Psoas muscle (tissue), 8 donors: Measurements from ENCODE around the gene IL4. TPM values are rescaled to one million over a fixed set of nuclear protein-coding genes. Genes with fewer than 3 reads are reported as not detected.

Experiments
- ATAC-seq, 4 donors: fragments of 200-7000 bp; cut with Tn5 transposase; one replicate each; pipeline ENCODE4 v1.9.1; 2020; ENCODE audit warnings: moderate library complexity in 3 of 4, mild to moderate bottlenecking in 2 of 4
- DNase-seq, 2 donors: peaks; one replicate each; pipeline ENCODE4 v3.0.0-alpha.2; 2020
- H3K27ac ChIP-seq: fragments of 200-600 bp; one replicate; pipeline ENCODE4 v1.8.0; 2022
- H3K27me3 ChIP-seq, 3 donors: fragments of 200-600 bp in 1 of 3; one replicate each; pipeline versions ENCODE4 v1.6.1 to v1.8.0; 2013 to 2022; ENCODE audit warnings: low read length in 2 of 3, mild to moderate bottlenecking in 2 of 3, moderate library complexity in 1 of 3; ENCODE audit not compliant: insufficient read depth in 3 of 3
- H3K36me3 ChIP-seq, 2 donors: fragments of 200-600 bp in 1 of 2; one replicate each; pipeline versions ENCODE4 v1.6.1 to v1.8.0; 2013 to 2022; ENCODE audit warnings: low read depth in 1 of 2, mild to moderate bottlenecking in 1 of 2, moderate library complexity in 1 of 2; ENCODE audit not compliant: insufficient read depth in 1 of 2
- H3K4me1 ChIP-seq: fragments of 200-600 bp; one replicate; pipeline ENCODE4 v1.8.0; 2022
- H3K4me3 ChIP-seq: fragments of 200-600 bp; one replicate; pipeline ENCODE4 v1.8.0; 2022; ENCODE audit warnings: mild to moderate bottlenecking
- H3K9me3 ChIP-seq: fragments of 200-600 bp; one replicate; pipeline ENCODE4 v1.8.0; 2022
- WGBS, 3 donors: extraction: QIAGEN DNeasy Blood & Tissue Kit; methylation state at CpG; one replicate each; pipeline versions ENCODE4 v1.1.6 to v1.1.7; 2013; 5-methylcytosine and 5-hydroxymethylcytosine counted together
- intact Hi-C, 2 donors: fragments of 100-400 bp; cut with DNase I; formaldehyde crosslinking; loops; one replicate each; pipeline versions ENCODE4 v1.11.0 to v1.14.2; 2022
- polyA plus RNA-seq, 3 donors: library from polyadenylated mRNA; stranded (reverse); fragments of 200-250 nt; gene quantifications; one replicate each; pipeline ENCODE4 v1.2.3, GENCODE V29; 2013
- total RNA-seq, 4 donors: library from RNA; stranded (reverse); fragmentation: NEBNext Ultra II Directional in 2 of 4; extraction: Animal tissue kit (Norgen Biotek cat#: 25700) in 2 of 4; gene quantifications; one replicate each; pipeline versions ENCODE4 v1.2.1 to v1.2.4, GENCODE V29; 2021 to 2023
- TF ChIP-seq, protein P1 (sequence below): fragments of 200-600 bp; IDR thresholded peaks from one replicate; pipeline ENCODE4 v1.8.0; 2022; ENCODE audit warnings: antibody characterized with exemption
- donor health status: healthy with polysubstance abuse.
- donor health status: DM: no; HTN: no; CAD: no; lungs with moderate emphysema.
- donor health status: Bipolar disorder and iron deficiency.
- donor health status: healthy.
- donor health status: DM: yes; HTN: yes; CAD: no.
- donor health status: DM: no; HTN: no; CAD: no.
- donor health status: DM: no; HTN: no; CAD: no.
- donor health status: DM: yes; HTN: yes; CAD: no.

IL4 gene
- total and polyA plus RNA-seq, 7 donors = not detected

DNA sequence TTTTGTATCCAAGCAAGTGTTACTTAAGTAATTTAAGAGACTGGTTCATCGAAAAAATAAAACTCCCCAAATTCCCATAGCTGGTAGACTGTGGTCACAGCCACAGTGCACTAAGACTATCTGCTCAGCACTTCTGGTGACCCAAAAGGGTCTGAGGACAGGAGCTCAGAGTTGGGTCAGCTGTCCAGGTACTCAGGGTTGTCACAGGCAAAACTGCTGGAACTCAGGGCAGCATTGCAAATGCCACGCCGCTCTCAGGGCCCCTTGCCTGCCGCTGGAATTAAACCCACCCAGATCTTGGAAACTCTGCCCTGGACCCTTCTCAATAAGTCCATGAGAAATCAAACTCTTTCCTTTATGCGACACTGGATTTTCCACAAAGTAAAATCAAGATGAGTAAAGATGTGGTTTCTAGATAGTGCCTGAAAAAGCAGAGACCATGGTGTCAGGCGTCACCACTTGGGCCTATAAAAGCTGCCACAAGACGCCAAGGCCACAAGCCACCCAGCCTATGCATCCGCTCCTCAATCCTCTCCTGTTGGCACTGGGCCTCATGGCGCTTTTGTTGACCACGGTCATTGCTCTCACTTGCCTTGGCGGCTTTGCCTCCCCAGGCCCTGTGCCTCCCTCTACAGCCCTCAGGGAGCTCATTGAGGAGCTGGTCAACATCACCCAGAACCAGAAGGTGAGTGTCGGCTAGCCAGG lies 16.0 kb upstream of the IL4 start, which contains the start of gene IL13:
Gene IL13, plus strand, starts transcription at position 498 of the 705 bp plus-strand sequence. Its CDS starts 14 bp downstream, at position 512.
- DNase-seq = no peak
- no peak within 1 kb of the TSS for H3K27ac ChIP-seq
- no peak within 1 kb of the TSS for H3K4me3 ChIP-seq
- no peak for ATAC-seq
- TF ChIP-seq, protein P1, sequence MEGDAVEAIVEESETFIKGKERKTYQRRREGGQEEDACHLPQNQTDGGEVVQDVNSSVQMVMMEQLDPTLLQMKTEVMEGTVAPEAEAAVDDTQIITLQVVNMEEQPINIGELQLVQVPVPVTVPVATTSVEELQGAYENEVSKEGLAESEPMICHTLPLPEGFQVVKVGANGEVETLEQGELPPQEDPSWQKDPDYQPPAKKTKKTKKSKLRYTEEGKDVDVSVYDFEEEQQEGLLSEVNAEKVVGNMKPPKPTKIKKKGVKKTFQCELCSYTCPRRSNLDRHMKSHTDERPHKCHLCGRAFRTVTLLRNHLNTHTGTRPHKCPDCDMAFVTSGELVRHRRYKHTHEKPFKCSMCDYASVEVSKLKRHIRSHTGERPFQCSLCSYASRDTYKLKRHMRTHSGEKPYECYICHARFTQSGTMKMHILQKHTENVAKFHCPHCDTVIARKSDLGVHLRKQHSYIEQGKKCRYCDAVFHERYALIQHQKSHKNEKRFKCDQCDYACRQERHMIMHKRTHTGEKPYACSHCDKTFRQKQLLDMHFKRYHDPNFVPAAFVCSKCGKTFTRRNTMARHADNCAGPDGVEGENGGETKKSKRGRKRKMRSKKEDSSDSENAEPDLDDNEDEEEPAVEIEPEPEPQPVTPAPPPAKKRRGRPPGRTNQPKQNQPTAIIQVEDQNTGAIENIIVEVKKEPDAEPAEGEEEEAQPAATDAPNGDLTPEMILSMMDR = no peak
- H3K9me3 ChIP-seq = no peaks in the 10 kb centered on the region
- H3K4me1 ChIP-seq = peaks cover 4% of the 10 kb centered on the region
- 94 to 97% (median 95%) methylated on average over 12 of the region's 12 CpGs for WGBS, 3 donors
- intact Hi-C loops = loop anchor here in 1 of 2 donors (5.0 kb wide), 1 partner anchor 164 kb away; no protein-coding TSS in a partner anchor
- H3K36me3 ChIP-seq = no peaks in the 10 kb centered on the region
- H3K27me3 ChIP-seq = peaks cover 0 to 43% (median 9%) of the 10 kb centered on the region in 3 donors

DNA sequence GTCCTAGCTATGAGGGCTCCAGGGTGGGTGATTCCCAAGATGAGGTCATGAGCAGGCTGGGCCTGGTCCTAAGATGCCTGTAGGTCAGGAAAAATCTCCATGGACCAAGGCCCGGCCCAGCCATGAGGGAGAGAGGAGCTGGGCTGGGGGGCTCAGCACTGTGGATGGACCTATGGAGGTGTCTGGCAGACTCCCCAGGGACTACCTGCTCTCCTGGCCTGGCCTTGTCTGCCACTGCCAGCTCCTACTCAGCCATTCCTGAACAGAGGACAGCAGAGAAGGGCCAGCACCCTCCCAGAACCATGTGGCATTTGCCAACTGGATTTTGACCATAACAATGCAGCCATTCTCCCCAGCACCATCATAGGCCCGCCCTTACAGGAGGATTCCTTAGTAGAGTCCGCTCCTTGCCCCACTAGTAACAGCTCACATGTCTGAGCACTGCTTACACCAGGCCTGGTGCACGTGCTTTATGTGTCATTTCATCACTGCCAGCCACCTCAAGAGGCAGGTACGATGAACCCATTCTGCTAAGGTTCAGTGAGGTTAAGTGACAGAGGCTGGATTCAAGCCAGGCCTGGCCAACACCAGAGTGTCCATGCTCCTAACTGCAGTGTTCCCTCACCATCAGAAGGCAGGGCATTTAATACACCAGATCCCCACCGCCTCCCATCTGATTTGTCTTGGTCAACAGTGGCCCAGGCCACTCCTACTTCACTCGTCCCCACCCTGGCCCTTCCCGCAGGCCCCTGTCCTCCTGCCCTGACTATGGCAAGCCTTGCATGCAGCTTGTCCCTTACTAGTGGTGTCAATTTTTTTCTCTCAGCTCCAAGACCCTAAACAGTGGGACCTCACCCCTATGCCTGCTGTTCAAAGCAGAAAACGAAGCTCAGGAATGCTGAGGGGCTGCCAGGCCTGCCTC lies 15.1 kb upstream of the IL4 start:
- intact Hi-C loops = loop anchor here in 1 of 2 donors (5.0 kb wide), 1 partner anchor 164 kb away; no protein-coding TSS in a partner anchor
- WGBS, 3 donors = 90 to 92% (median 90%) methylated on average over 9 of the region's 9 CpGs
- H3K4me3 ChIP-seq = no peak overlapping the region
- ATAC-seq (no peak), DNase-seq (no peak)
- H3K27me3 ChIP-seq = peaks cover 0 to 43% (median 9%) of the 10 kb centered on the region in 3 donors
- no peaks in the 10 kb centered on the region for H3K9me3 ChIP-seq
- H3K36me3 ChIP-seq = no peaks in the 10 kb centered on the region
- peaks cover 4% of the 10 kb centered on the region for H3K4me1 ChIP-seq
- no peak overlapping the region for H3K27ac ChIP-seq
- TF ChIP-seq, protein P1 = no peak

DNA sequence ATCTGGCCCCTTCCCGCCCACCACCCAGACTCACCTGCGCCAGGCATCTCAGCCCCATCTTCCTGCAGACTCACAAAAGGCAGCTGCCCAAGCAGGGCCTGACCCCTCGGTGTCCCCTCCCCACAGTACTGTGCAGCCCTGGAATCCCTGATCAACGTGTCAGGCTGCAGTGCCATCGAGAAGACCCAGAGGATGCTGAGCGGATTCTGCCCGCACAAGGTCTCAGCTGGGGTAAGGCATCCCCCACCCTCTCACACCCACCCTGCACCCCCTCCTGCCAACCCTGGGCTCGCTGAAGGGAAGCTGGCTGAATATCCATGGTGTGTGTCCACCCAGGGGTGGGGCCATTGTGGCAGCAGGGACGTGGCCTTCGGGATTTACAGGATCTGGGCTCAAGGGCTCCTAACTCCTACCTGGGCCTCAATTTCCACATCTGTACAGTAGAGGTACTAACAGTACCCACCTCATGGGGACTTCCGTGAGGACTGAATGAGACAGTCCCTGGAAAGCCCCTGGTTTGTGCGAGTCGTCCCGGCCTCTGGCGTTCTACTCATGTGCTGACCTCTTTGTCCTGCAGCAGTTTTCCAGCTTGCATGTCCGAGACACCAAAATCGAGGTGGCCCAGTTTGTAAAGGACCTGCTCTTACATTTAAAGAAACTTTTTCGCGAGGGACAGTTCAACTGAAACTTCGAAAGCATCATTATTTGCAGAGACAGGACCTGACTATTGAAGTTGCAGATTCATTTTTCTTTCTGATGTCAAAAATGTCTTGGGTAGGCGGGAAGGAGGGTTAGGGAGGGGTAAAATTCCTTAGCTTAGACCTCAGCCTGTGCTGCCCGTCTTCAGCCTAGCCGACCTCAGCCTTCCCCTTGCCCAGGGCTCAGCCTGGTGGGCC lies 13.9 kb upstream of the IL4 start:
- Histone ChIP-seq H3K4me3 (no peak overlapping the region), H3K27ac (no peak overlapping the region), H3K36me3 (no peaks in the 10 kb centered on the region), H3K27me3 (peaks cover 0 to 31% (median 9%) of the 10 kb centered on the region in 3 donors), H3K9me3 (no peaks in the 10 kb centered on the region), H3K4me1 (peaks cover 4% of the 10 kb centered on the region)
- WGBS, 3 donors = 92 to 95% (median 92%) methylated on average over 23 of the region's 23 CpGs
- ATAC-seq = no peak
- intact Hi-C loops = loop anchor here in 1 of 2 donors (5.0 kb wide), 1 partner anchor 162 kb away; no protein-coding TSS in a partner anchor
- DNase-seq = no peak
- TF ChIP-seq, protein P1 = no peak
